SK-N-SH treated with all-trans-retinoic acid at 6 μM for 48 hours (cell line): ENCODE results near the gene SRRM3.

ENCODE experiments used
- ARNTL ChIP-seq: fragments of 450-650 bp; formaldehyde crosslinking; IDR thresholded peaks from 2 replicates; pipeline ENCODE4 v1.5.0; 2020; ENCODE audit warnings: low read depth, mild to moderate bottlenecking, moderate library complexity, borderline replicate concordance
- CREB5 ChIP-seq: fragments of 250-450 bp; sonication (Bioruptor Pico); IDR thresholded peaks from 2 replicates; pipeline ENCODE4 v1.5.1; 2020; ENCODE audit warnings: low read depth, mild to moderate bottlenecking, moderate library complexity
- CSRNP3 ChIP-seq: fragments of 250-450 bp; sonication (Bioruptor Pico); IDR thresholded peaks from 2 replicates; pipeline ENCODE4 v1.5.1; 2021; ENCODE audit warnings: mild to moderate bottlenecking, moderate library complexity
- ESRRG ChIP-seq: fragments of 250-450 bp; sonication (Bioruptor Pico); IDR thresholded peaks from 2 replicates; pipeline ENCODE4 v1.6.1; 2021; ENCODE audit warnings: mild to moderate bottlenecking
- GLIS3 ChIP-seq: fragments of 250-450 bp; sonication (Bioruptor Pico); IDR thresholded peaks from 2 replicates; pipeline ENCODE4 v1.5.0; 2020; ENCODE audit warnings: mild to moderate bottlenecking, moderate library complexity
- ISL1 ChIP-seq: fragments of 250-450 bp; sonication (Bioruptor Pico); IDR thresholded peaks from 2 replicates; pipeline ENCODE4 v2.1.2; 2022; ENCODE audit warnings: mild to moderate bottlenecking, moderate library complexity
- OSR1 ChIP-seq: fragments of 250-450 bp; sonication (Bioruptor Pico); IDR thresholded peaks from 2 replicates; pipeline ENCODE4 v1.8.0; 2022; ENCODE audit warnings: moderate library complexity, mild to moderate bottlenecking, inconsistent platforms
- PATZ1 ChIP-seq: fragments of 250-450 bp; sonication (Bioruptor Pico); IDR thresholded peaks from 2 replicates; pipeline ENCODE4 v1.8.0; 2020; ENCODE audit warnings: mild to moderate bottlenecking, moderate library complexity, borderline replicate concordance
- RARB ChIP-seq: fragments of 250-450 bp; sonication (Bioruptor Pico); IDR thresholded peaks from 2 replicates; pipeline ENCODE4 v1.8.0; 2021; ENCODE audit warnings: mild to moderate bottlenecking, moderate library complexity
- TSHZ2 ChIP-seq: fragments of 250-450 bp; sonication (Bioruptor Pico); IDR thresholded peaks from 2 replicates; pipeline ENCODE4 v1.5.0; 2020; ENCODE audit warnings: mild to moderate bottlenecking, moderate library complexity
- ZFP3 ChIP-seq: fragments of 250-450 bp; sonication (Bioruptor Pico); IDR thresholded peaks from 2 replicates; pipeline ENCODE4 v1.5.0; 2020; ENCODE audit warnings: mild to moderate bottlenecking, moderate library complexity
- ZFP30 ChIP-seq: fragments of 450-650 bp; formaldehyde crosslinking; IDR thresholded peaks from 2 replicates; pipeline ENCODE4 v1.5.0; 2022; ENCODE audit warnings: mild to moderate bottlenecking, moderate library complexity
- ZNF70 ChIP-seq: fragments of 450-650 bp; formaldehyde crosslinking; IDR thresholded peaks from 2 replicates; pipeline ENCODE4 v1.5.0; 2020; ENCODE audit warnings: mild to moderate bottlenecking, moderate library complexity

- TF ChIP-seq ARNTL (CRISPR knock-in tag) (no peak), OSR1 (CRISPR knock-in tag) (no peak), TSHZ2 (CRISPR knock-in tag) (no peak), RARB (CRISPR knock-in tag) (no peak), ZNF70 (CRISPR knock-in tag) (no peak), ISL1 (CRISPR knock-in tag) (no peak), PATZ1 (no peak), CSRNP3 (no peak), ZFP3 (no peak), ESRRG (CRISPR knock-in tag) (no peak), ZFP30 (CRISPR knock-in tag) (no peak), CREB5 (CRISPR knock-in tag) (no peak), GLIS3 (no peak)
Observed at GRCh38 chr7:76285604-76286374, 84.1 kb downstream of the SRRM3 start.
